H9 (cell line): ENCODE measurements around the gene RNF5. TPM values are rescaled to one million over a fixed set of nuclear protein-coding genes. Genes with fewer than 3 reads are reported as not detected.

Experiments used
- DNase-seq: peaks from one replicate; pipeline ENCODE4 v3.0.0-alpha.2; 2017
- H2AFZ ChIP-seq: one replicate; pipeline ENCODE4 v1.6.1; 2013; ENCODE audit warnings: mild to moderate bottlenecking, low read length, control low read depth, moderate library complexity
- H2AK5ac ChIP-seq: 2 replicates; pipeline ENCODE4 v1.6.1; 2013; ENCODE audit warnings: low read length, control low read depth, mixed read lengths; ENCODE audit not compliant: insufficient read length
- H2BK120ac ChIP-seq: one replicate; pipeline ENCODE4 v1.6.1; 2013; ENCODE audit warnings: low read depth, mild to moderate bottlenecking, low read length, control low read depth, inconsistent platforms; ENCODE audit not compliant: poor library complexity, severe bottlenecking
- H2BK12ac ChIP-seq: 2 replicates; pipeline ENCODE4 v1.6.1; 2013; ENCODE audit warnings: low read length, control low read depth, mixed read lengths, low read depth; ENCODE audit not compliant: insufficient read length
- H2BK15ac ChIP-seq: 2 replicates; pipeline ENCODE4 v1.6.1; 2013; ENCODE audit warnings: low read depth, low read length, control low read depth
- H2BK20ac ChIP-seq: one replicate; pipeline ENCODE4 v1.6.1; 2013; ENCODE audit warnings: low read depth, mild to moderate bottlenecking, low read length, control low read depth, inconsistent platforms; ENCODE audit not compliant: poor library complexity, severe bottlenecking
- H2BK5ac ChIP-seq: 2 replicates; pipeline ENCODE4 v1.6.1; 2013; ENCODE audit warnings: low read length, control low read depth, mixed read lengths; ENCODE audit not compliant: insufficient read length
- H3K14ac ChIP-seq: 2 replicates; pipeline ENCODE4 v1.6.1; 2013; ENCODE audit warnings: low read length, control low read depth; ENCODE audit not compliant: insufficient read depth
- H3K18ac ChIP-seq: 2 replicates; pipeline ENCODE4 v1.6.1; 2013; ENCODE audit warnings: low read depth, mild to moderate bottlenecking, mixed read lengths, low read length, control low read depth; ENCODE audit not compliant: insufficient read length
- H3K23ac ChIP-seq: 2 replicates; pipeline ENCODE4 v1.6.1; 2013; ENCODE audit warnings: low read length, control low read depth, mixed read lengths, low read depth; ENCODE audit not compliant: insufficient read length
- H3K23me2 ChIP-seq: 2 replicates; pipeline ENCODE4 v1.6.1; 2013; ENCODE audit warnings: low read depth, mild to moderate bottlenecking, mixed read lengths, low read length, control low read depth; ENCODE audit not compliant: insufficient read length, poor library complexity, severe bottlenecking
- H3K27ac ChIP-seq: 2 replicates; pipeline ENCODE4 v1.5.1; 2013; ENCODE audit warnings: low read length, control low read depth, mixed read lengths, low read depth; ENCODE audit not compliant: insufficient read length
- H3K27me3 ChIP-seq: 2 replicates; pipeline ENCODE4 v1.6.1; 2013; ENCODE audit warnings: low read length, control low read depth, inconsistent platforms; ENCODE audit not compliant: insufficient read depth
- H3K4ac ChIP-seq: 2 replicates; pipeline ENCODE4 v1.6.1; 2013; ENCODE audit warnings: low read depth, mild to moderate bottlenecking, control low read depth, inconsistent platforms, low read length, moderate library complexity
- H3K4me1 ChIP-seq: 2 replicates; pipeline ENCODE4 v1.6.1; 2013; ENCODE audit warnings: low read length, control low read depth, inconsistent platforms; ENCODE audit not compliant: insufficient read depth
- H3K4me2 ChIP-seq: 2 replicates; pipeline ENCODE4 v1.6.1; 2013; ENCODE audit warnings: low read length, control low read depth, mixed read lengths; ENCODE audit not compliant: insufficient read length, insufficient read depth
- H3K56ac ChIP-seq: 2 replicates; pipeline ENCODE4 v1.6.1; 2013; ENCODE audit warnings: low read depth, mild to moderate bottlenecking, mixed read lengths, low read length, control low read depth; ENCODE audit not compliant: insufficient read length
- H3K79me1 ChIP-seq: 2 replicates; pipeline ENCODE4 v1.6.1; 2013; ENCODE audit warnings: low read depth, mild to moderate bottlenecking, moderate library complexity, low read length, control low read depth, inconsistent platforms; ENCODE audit not compliant: insufficient read depth, poor library complexity, severe bottlenecking
- H3K79me2 ChIP-seq: 2 replicates; pipeline ENCODE4 v1.6.1; 2013; ENCODE audit warnings: low read length, control low read depth, inconsistent platforms; ENCODE audit not compliant: insufficient read depth
- H3K9ac ChIP-seq: 2 replicates; pipeline ENCODE4 v1.6.1; 2013; ENCODE audit warnings: low read length, control low read depth, mixed read lengths; ENCODE audit not compliant: insufficient read length; ENCODE audit errors: extremely low read depth
- H3K9me3 ChIP-seq: one replicate; pipeline ENCODE4 v1.6.1; 2013; ENCODE audit warnings: low read depth, low read length, inconsistent platforms; ENCODE audit not compliant: control insufficient read depth
- H3T11ph ChIP-seq: one replicate; pipeline ENCODE4 v1.6.1; 2013; ENCODE audit warnings: mild to moderate bottlenecking, low read length, control low read depth, inconsistent platforms
- H4K20me1 ChIP-seq: one replicate; pipeline ENCODE4 v1.6.1; 2013; ENCODE audit not compliant: control insufficient read depth, insufficient read length, insufficient read depth
- H4K5ac ChIP-seq: 2 replicates; pipeline ENCODE4 v1.6.1; 2013; ENCODE audit warnings: low read depth, mild to moderate bottlenecking, mixed read lengths, low read length, control low read depth; ENCODE audit not compliant: insufficient read length
- H4K8ac ChIP-seq: replicated peaks from 2 replicates; pipeline ENCODE4 v1.6.1; 2013; ENCODE audit warnings: low read length, control low read depth, mixed read lengths, low read depth; ENCODE audit not compliant: insufficient read length
- H4K91ac ChIP-seq: 2 replicates; pipeline ENCODE4 v1.6.1; 2013; ENCODE audit warnings: low read depth, mild to moderate bottlenecking, moderate library complexity, mixed read lengths, low read length, control low read depth; ENCODE audit not compliant: insufficient read length
- H3K27ac Mint-ChIP-seq, 3 experiments: 2 replicates in 2 of 3; 3 replicates in 1 of 3; pipeline ENCODE4 v1.8.0; 2020 to 2021; ENCODE audit warnings: mixed read lengths in 3 of 3, mild to moderate bottlenecking in 1 of 3, moderate library complexity in 1 of 3
- H3K27me3 Mint-ChIP-seq: 2 replicates; pipeline ENCODE4 v1.8.0; 2021; ENCODE audit warnings: low read depth, mild to moderate bottlenecking, moderate library complexity, mixed read lengths
- H3K36me3 Mint-ChIP-seq, 3 experiments: 2 replicates in 2 of 3; 3 replicates in 1 of 3; pipeline ENCODE4 v1.8.0; 2020 to 2021; ENCODE audit warnings: low read depth in 3 of 3, mixed read lengths in 3 of 3; ENCODE audit not compliant: insufficient read depth in 1 of 3
- H3K4me1 Mint-ChIP-seq, 2 experiments: 2 replicates each; pipeline ENCODE4 v1.8.0; 2020; ENCODE audit warnings: mixed read lengths in 2 of 2
- H3K4me3 Mint-ChIP-seq, 2 experiments: 2 replicates in 1 of 2; 3 replicates in 1 of 2; pipeline ENCODE4 v1.8.0; 2020 to 2021; ENCODE audit warnings: mild to moderate bottlenecking in 2 of 2, mixed read lengths in 2 of 2, moderate library complexity in 1 of 2
- H3K9me3 Mint-ChIP-seq, 2 experiments: 2 replicates in 1 of 2; 3 replicates in 1 of 2; pipeline ENCODE4 v1.8.0; 2020; ENCODE audit warnings: mild to moderate bottlenecking in 2 of 2, mixed read lengths in 2 of 2, moderate library complexity in 1 of 2
- WGBS: extraction: QIAGEN DNeasy Blood & Tissue Kit; methylation state at CpG from one replicate; pipeline ENCODE4 v1.1.7; 2013; ENCODE audit warnings: missing lambda C conversion rate, low lambda C conversion rate, mixed read lengths; ENCODE audit not compliant: insufficient read length; ENCODE audit errors: extremely low coverage; 5-methylcytosine and 5-hydroxymethylcytosine counted together
- total RNA-seq: library from RNA; stranded (reverse); gene quantifications from 2 replicates; pipeline ENCODE4 v1.2.1, GENCODE V29; 2021
- TF ChIP-seq, protein P1 (sequence below): fragments of 200-600 bp; sonication (generic); conservative IDR thresholded peaks from 3 replicates; pipeline ENCODE4 v1.8.0; 2021; ENCODE audit warnings: antibody characterized with exemption, mild to moderate bottlenecking

The RNF5 gene
- total RNA-seq, 1 experiment from 2014 or later, result 116 TPM

DNA sequence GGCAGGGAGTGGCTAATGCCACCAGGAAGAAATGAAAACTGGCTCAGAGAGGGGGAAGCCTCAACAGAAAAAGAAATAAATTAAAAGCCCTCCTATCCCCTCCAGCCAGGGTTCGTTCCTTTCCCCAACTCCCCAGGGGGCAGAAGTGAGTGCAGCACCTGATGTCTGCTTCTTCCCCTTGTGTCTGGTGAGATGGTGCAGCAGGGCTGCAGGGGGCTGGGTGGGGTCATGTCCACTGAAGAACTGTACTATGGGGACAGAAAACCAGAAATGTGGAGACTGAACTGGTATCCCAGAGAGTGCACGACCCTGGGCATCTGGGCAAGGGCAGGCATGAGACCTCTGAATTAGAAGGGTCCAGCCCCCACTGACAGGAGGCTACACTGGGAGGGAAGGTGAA, 9.9 kb upstream of the RNF5 start:
- H4K8ac ChIP-seq, result no peak overlapping the region
- no peak overlapping the region for H4K91ac ChIP-seq
- DNase-seq, result no peak
- H3K4me1 ChIP-seq, result no peaks in the 10 kb centered on the region; the same call in 1 of the 2 replicates
- WGBS, result no CpG with 5 or more reads among the region's 2 CpGs
- Mint-ChIP-seq H3K27ac (peak overlapping the region in 2 of 3 experiments; percentile 57 to 66; a peak in 2 of 7 replicates), H3K4me3 (no peak overlapping the region), H3K9me3 (no peaks in the 10 kb centered on the region), H3K27me3 (no peaks in the 10 kb centered on the region; the same call in 1 of the 2 replicates), H3K4me1 (peaks cover 10 to 26% of the 10 kb centered on the region in 2 experiments), H3K36me3 (peaks cover 40 to 69% (median 52%) of the 10 kb centered on the region in 3 experiments)
- H3K27ac ChIP-seq, result no peak overlapping the region
- H3T11ph ChIP-seq, result no peak overlapping the region
- H3K9me3 ChIP-seq, result no peaks in the 10 kb centered on the region
- H3K79me1 ChIP-seq, result no peaks in the 10 kb centered on the region
- peaks cover 2% of the 10 kb centered on the region for H4K20me1 ChIP-seq
- no peaks in the 10 kb centered on the region for H3K23me2 ChIP-seq
- H3K9ac ChIP-seq, result no peak overlapping the region
- H3K79me2 ChIP-seq, result no peaks in the 10 kb centered on the region
- no peak overlapping the region for H3K23ac ChIP-seq
- H2BK15ac ChIP-seq, result no peak overlapping the region
- no peak overlapping the region for H3K4ac ChIP-seq
- TF ChIP-seq, protein P1, sequence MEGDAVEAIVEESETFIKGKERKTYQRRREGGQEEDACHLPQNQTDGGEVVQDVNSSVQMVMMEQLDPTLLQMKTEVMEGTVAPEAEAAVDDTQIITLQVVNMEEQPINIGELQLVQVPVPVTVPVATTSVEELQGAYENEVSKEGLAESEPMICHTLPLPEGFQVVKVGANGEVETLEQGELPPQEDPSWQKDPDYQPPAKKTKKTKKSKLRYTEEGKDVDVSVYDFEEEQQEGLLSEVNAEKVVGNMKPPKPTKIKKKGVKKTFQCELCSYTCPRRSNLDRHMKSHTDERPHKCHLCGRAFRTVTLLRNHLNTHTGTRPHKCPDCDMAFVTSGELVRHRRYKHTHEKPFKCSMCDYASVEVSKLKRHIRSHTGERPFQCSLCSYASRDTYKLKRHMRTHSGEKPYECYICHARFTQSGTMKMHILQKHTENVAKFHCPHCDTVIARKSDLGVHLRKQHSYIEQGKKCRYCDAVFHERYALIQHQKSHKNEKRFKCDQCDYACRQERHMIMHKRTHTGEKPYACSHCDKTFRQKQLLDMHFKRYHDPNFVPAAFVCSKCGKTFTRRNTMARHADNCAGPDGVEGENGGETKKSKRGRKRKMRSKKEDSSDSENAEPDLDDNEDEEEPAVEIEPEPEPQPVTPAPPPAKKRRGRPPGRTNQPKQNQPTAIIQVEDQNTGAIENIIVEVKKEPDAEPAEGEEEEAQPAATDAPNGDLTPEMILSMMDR, result no peak
- no peak overlapping the region for H3K4me2 ChIP-seq
- no peak overlapping the region for H2BK120ac ChIP-seq
- no peak overlapping the region for H2AFZ ChIP-seq
- H3K27me3 ChIP-seq, result no peaks in the 10 kb centered on the region
- H4K5ac ChIP-seq, result no peak overlapping the region
- H3K18ac ChIP-seq, result no peak overlapping the region
- no peak overlapping the region for H3K14ac ChIP-seq
- H2BK12ac ChIP-seq, result no peak overlapping the region
- H2AK5ac ChIP-seq, result no peak overlapping the region
- no peak overlapping the region for H2BK5ac ChIP-seq
- H3K56ac ChIP-seq, result no peak overlapping the region
- no peak overlapping the region for H2BK20ac ChIP-seq
